WERI-Rb-1 (cell line): ENCODE results near the gene RND2.

ENCODE experiments used
- DNase-seq: peaks from one replicate; pipeline ENCODE4 v3.0.0-alpha.2; 2020
- H3K27ac ChIP-seq: fragments of 250-450 bp; sonication (Bioruptor Pico); 2 replicates; pipeline ENCODE4 v1.5.1; 2020; ENCODE audit warnings: mild to moderate bottlenecking, moderate library complexity
- H3K27me3 ChIP-seq: fragments of 250-450 bp; sonication (Bioruptor Pico); 2 replicates; pipeline ENCODE4 v1.5.1; 2021; ENCODE audit warnings: mild to moderate bottlenecking, low read depth, moderate library complexity; ENCODE audit not compliant: insufficient read depth, severe bottlenecking
- H3K36me3 ChIP-seq: fragments of 250-450 bp; sonication (Bioruptor Pico); 2 replicates; pipeline ENCODE4 v1.5.1; 2020; ENCODE audit warnings: mild to moderate bottlenecking, moderate library complexity
- H3K4me3 ChIP-seq: 2 replicates; pipeline ENCODE4 v1.5.1; 2011; ENCODE audit warnings: low read depth, mild to moderate bottlenecking, control low read depth, low read length
- H3K9me3 ChIP-seq: fragments of 250-450 bp; sonication (Bioruptor Pico); 2 replicates; pipeline ENCODE4 v1.5.1; 2021; ENCODE audit warnings: mild to moderate bottlenecking, moderate library complexity; ENCODE audit not compliant: severe bottlenecking
- CTCF ChIP-seq: IDR thresholded peaks from 2 replicates; pipeline ENCODE4 v1.5.1; 2011; ENCODE audit warnings: low read depth, mild to moderate bottlenecking, control low read depth, inconsistent platforms, low read length

Gene RND2

GRCh38 chr17:43018932-43019331, 6.1 kb upstream of the RND2 start:
- Histone ChIP-seq H3K36me3 (peaks cover 35% of the 10 kb centered on the region), H3K27ac (no peak overlapping the region), H3K9me3 (no peaks in the 10 kb centered on the region), H3K4me3 (no peak overlapping the region), H3K27me3 (no peaks in the 10 kb centered on the region)
- DNase-seq: no peak
- TF ChIP-seq CTCF: no peak

DNA sequence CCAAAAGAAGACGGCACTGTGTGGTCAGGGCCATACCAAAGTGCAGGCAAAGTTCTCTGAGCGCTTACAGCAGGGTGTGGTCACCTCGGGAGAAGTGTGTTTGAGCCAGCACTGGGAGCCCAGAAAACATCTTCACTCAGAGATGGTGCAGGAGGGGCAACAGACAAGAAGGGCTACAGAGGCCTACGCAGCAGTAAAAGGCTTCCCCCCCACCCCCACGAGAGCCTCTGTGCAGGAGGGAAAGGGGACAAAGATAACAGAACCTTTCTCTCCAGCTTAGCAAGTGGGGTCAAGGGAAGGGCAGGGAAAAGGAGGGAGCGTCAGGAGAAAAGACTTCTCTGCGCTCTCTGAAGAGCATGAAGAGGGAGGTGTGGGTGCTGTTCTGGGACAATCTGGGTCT, 5.6 kb upstream of the RND2 start:
- no peaks in the 10 kb centered on the region for H3K9me3 ChIP-seq
- no peaks in the 10 kb centered on the region for H3K27me3 ChIP-seq
- H3K4me3 ChIP-seq: no peak overlapping the region
- no peak for TF ChIP-seq CTCF
- peaks cover 31% of the 10 kb centered on the region for H3K36me3 ChIP-seq
- H3K27ac ChIP-seq: no peak overlapping the region
- no peak for DNase-seq

- no peak for TF ChIP-seq CTCF
- H3K9me3 ChIP-seq: no peaks in the 10 kb centered on the region
- peaks cover 26% of the 10 kb centered on the region for H3K36me3 ChIP-seq
- no peaks in the 10 kb centered on the region for H3K27me3 ChIP-seq
- DNase-seq: no peak
- no peak overlapping the region for H3K4me3 ChIP-seq
- H3K27ac ChIP-seq: no peak overlapping the region
Measured at GRCh38 chr17:43020030-43020621, 4.9 kb upstream of the RND2 start.

GRCh38 chr17:43020789-43021740, 4.0 kb upstream of the RND2 start:
- Histone ChIP-seq H3K4me3 (peak overlapping the region; percentile 96), H3K27me3 (no peaks in the 10 kb centered on the region), H3K9me3 (no peaks in the 10 kb centered on the region), H3K36me3 (peaks cover 17% of the 10 kb centered on the region), H3K27ac (peak overlapping the region; percentile 64)
- peak; percentile 47 for DNase-seq
- TF ChIP-seq CTCF: no peak

DNA sequence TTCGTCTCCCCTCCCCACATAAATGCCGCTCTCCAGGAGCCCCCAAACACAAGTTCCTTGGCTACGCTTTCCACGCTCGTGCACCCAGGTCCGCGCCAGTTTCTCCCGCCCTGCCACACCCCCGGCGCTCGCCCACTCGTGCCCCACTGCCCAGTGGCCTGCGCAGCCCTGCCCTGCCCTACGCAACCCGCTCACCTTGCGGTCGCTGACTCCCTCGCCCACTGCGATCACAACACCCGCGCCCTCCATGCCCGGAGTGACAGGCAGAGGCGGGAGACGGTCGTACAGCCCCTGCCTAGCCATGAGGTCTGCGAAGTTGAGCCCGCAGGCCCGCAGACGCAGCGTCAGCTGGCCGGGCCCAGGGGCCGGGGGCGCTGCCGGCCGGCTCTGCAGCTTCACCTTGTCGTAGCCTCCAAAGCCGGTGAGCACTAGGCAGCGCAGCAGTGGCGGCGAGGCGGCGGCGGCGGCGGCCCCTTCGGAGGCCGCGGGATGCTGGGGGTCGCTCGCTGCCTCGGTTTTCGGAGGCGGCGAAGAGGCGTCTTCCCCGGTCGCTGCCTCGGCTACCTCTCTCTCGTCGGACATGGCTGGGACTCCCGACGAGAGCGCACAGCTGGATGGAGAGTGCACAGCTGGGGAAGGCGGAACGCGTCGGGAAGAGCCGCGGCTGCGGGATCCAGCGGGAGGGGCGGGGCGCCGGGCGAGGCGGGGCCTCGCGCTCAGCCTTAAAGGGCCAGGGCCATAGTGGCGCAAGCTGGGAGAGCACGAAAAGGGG, 3.1 kb upstream of the RND2 start, which contains the start of gene VAT1:
TSS of gene VAT1 (minus strand) at position 645 of the 772 bp plus-strand sequence. CDS start at position 582, 63 bp downstream.
- Histone ChIP-seq H3K27ac (peak within 1 kb of the TSS; percentile 64), H3K4me3 (peak within 1 kb of the TSS; percentile 96), H3K27me3 (no peaks in the 10 kb centered on the region), H3K36me3 (peaks cover 10% of the 10 kb centered on the region), H3K9me3 (no peaks in the 10 kb centered on the region)
- peak; percentile 88 for DNase-seq
- peak; percentile 27 for TF ChIP-seq CTCF
